ENCODE data around the gene CFAP206.

GRCh38 chr6:87482366-87482765 lies 74.6 kb downstream of the CFAP206 start:
- TF ChIP-seq SMC3 (IDR thresholded peaks at IDR 0.05; ENCODE audit: borderline replicate concordance, low read length) (no peak), CTCF (IDR thresholded peaks at IDR 0.05 in 2 of 3, conservative IDR thresholded peaks at IDR 0.05 in 1 of 3; ENCODE audit: control insufficient read depth in 2 of 3, extremely low read depth in 1 of 3, insufficient read depth in 1 of 3, low read depth in 3 of 3, low read length in 3 of 3) (no peak), USF2 (IDR thresholded peaks at IDR 0.05; ENCODE audit: borderline replicate concordance, low read depth, low read length) (no peak), EZH2 (IDR thresholded peaks at IDR 0.05; ENCODE audit: borderline replicate concordance, control insufficient read depth, low read depth, low read length) (no peak), FOXK2 (IDR thresholded peaks at IDR 0.05) (no peak), ASH2L (IDR thresholded peaks at IDR 0.05; ENCODE audit: borderline replicate concordance, low read depth) (no peak), MTA3 (IDR thresholded peaks at IDR 0.05; ENCODE audit: borderline replicate concordance, low read length) (no peak)
